CD4-positive, alpha-beta T cell (primary cell): ENCODE measurements around the gene GPC6. TPM values are rescaled to one million over a fixed set of nuclear protein-coding genes. Genes with fewer than 3 reads are reported as not detected.

ENCODE experiments used
- ATAC-seq: fragments of 200-7000 bp; cut with Tn5 transposase; one replicate; pipeline ENCODE4 v1.10.0; 2022; ENCODE audit warnings: mild to moderate bottlenecking; ENCODE audit not compliant: poor library complexity
- CTCF ChIA-PET: fragments of 350-600 bp; sonication (Branson Sonifier 250); formaldehyde crosslinking; loops from one replicate; lab custom pipeline; 2021; ENCODE audit warnings: antibody characterized with exemption, inconsistent platforms; lab: Charles Lee
- POLR2A ChIA-PET: fragments of 350-600 bp; sonication (Branson Sonifier 250); formaldehyde crosslinking; loops from one replicate; lab custom pipeline; 2021; ENCODE audit warnings: antibody characterized with exemption, inconsistent platforms; lab: Charles Lee
- DNase-seq, 14 experiments: peaks; one replicate each; pipeline ENCODE4 v3.0.0-alpha.2; 2013 to 2020; ENCODE audit warnings: mixed read lengths in 2 of 14
- H3K27ac ChIP-seq, 2 donors: one replicate each; pipeline versions ENCODE4 v1.5.1 to v1.7.0; 2013; ENCODE audit warnings: low read length in 2 of 2, low read depth in 1 of 2, mild to moderate bottlenecking in 1 of 2
- H3K27me3 ChIP-seq, 2 experiments: 1 replicate in 1 of 2; 2 replicates in 1 of 2; pipeline versions ENCODE4 v1.6.1 to v1.7.0; 2013; ENCODE audit warnings: low read length in 2 of 2, control low read depth in 1 of 2, mild to moderate bottlenecking in 1 of 2, moderate library complexity in 1 of 2; ENCODE audit not compliant: insufficient read depth in 2 of 2, control insufficient read depth in 1 of 2
- H3K36me3 ChIP-seq: one replicate; pipeline ENCODE4 v1.6.1; 2013; ENCODE audit warnings: low read length, control low read depth; ENCODE audit not compliant: insufficient read depth
- H3K4me1 ChIP-seq: one replicate; pipeline ENCODE4 v1.6.1; 2013; ENCODE audit warnings: low read length, control low read depth; ENCODE audit not compliant: insufficient read depth
- H3K4me3 ChIP-seq: one replicate; pipeline ENCODE4 v1.5.1; 2013; ENCODE audit warnings: mild to moderate bottlenecking, low read length, moderate library complexity
- H3K9me3 ChIP-seq, 2 experiments: 1 replicate in 1 of 2; 2 replicates in 1 of 2; pipeline versions ENCODE4 v1.6.1 to v1.7.0; 2013; ENCODE audit warnings: low read length in 2 of 2, mild to moderate bottlenecking in 2 of 2, control low read depth in 1 of 2, moderate library complexity in 1 of 2; ENCODE audit not compliant: control insufficient read depth in 1 of 2, insufficient read depth in 1 of 2
- H3K27ac Mint-ChIP-seq: one replicate; pipeline ENCODE4 v1.8.0; 2020; ENCODE audit warnings: mixed read lengths
- H3K27me3 Mint-ChIP-seq: one replicate; pipeline ENCODE4 v1.8.0; 2021; ENCODE audit warnings: mixed read lengths
- H3K36me3 Mint-ChIP-seq: one replicate; pipeline ENCODE4 v1.8.0; 2021; ENCODE audit warnings: low read depth, mixed read lengths
- H3K4me1 Mint-ChIP-seq: one replicate; pipeline ENCODE4 v1.8.0; 2021; ENCODE audit warnings: low read depth, mixed read lengths
- H3K4me3 Mint-ChIP-seq: one replicate; pipeline ENCODE4 v1.8.0; 2020; ENCODE audit warnings: mild to moderate bottlenecking, mixed read lengths
- H3K9me3 Mint-ChIP-seq: one replicate; pipeline ENCODE4 v1.8.0; 2020; ENCODE audit warnings: mixed read lengths
- CTCF ChIP-seq: fragments of 200-600 bp; IDR thresholded peaks from one replicate; pipeline ENCODE4 v1.8.0; 2022; ENCODE audit warnings: antibody characterized with exemption, mild to moderate bottlenecking
- intact Hi-C, 2 experiments: fragments of 100-400 bp; cut with DNase I in 1 of 2; cut with micrococcal nuclease in 1 of 2; formaldehyde crosslinking; loops; one replicate each; pipeline versions ENCODE4 v1.15.1 to v1.9.0; 2023 to 2025; cut with DNase I, micrococcal nuclease
- total RNA-seq, 174 experiments: library from RNA in 2 of 174; stranded (reverse) in 2 of 174; gene quantifications; one replicate each; pipeline ENCODE4 v1.2.3 and lab custom pipeline; 2021 to 2026

Gene GPC6
- total RNA-seq, 2 experiments from 2014 or later = not detected

- intact Hi-C loops = no loop called here
- ATAC-seq = no peak
- no peak for TF ChIP-seq CTCF
- ChIA-PET POLR2A (no interaction called here), CTCF (no interaction called here)
- Mint-ChIP-seq H3K4me1 (no peaks in the 10 kb centered on the region), H3K27ac (no peak overlapping the region), H3K4me3 (no peak overlapping the region), H3K9me3 (peaks cover 6% of the 10 kb centered on the region), H3K27me3 (no peaks in the 10 kb centered on the region), H3K36me3 (no peaks in the 10 kb centered on the region)
- no peaks in the 10 kb centered on the region for H3K4me1 ChIP-seq
- DNase-seq = no peak
- H3K27ac ChIP-seq = no peak overlapping the region
- no peaks in the 10 kb centered on the region for H3K36me3 ChIP-seq
- H3K27me3 ChIP-seq = no peaks in the 10 kb centered on the region
- H3K9me3 ChIP-seq = no peaks in the 10 kb centered on the region
- H3K4me3 ChIP-seq = no peak overlapping the region
These were observed 473.5 kb downstream of the GPC6 start for GRCh38 chr13:93700115-93700514.

- H3K27me3 ChIP-seq = no peaks in the 10 kb centered on the region
- no peak for ATAC-seq
- peaks cover 2% of the 10 kb centered on the region for H3K9me3 Mint-ChIP-seq
- no peak for TF ChIP-seq CTCF
- intact Hi-C loops = no loop called here
- ChIA-PET POLR2A (no interaction called here), CTCF (no interaction called here)
- no peaks in the 10 kb centered on the region for H3K27me3 Mint-ChIP-seq
- H3K36me3 ChIP-seq = no peaks in the 10 kb centered on the region
- H3K4me1 Mint-ChIP-seq = no peaks in the 10 kb centered on the region
- no peaks in the 10 kb centered on the region for H3K36me3 Mint-ChIP-seq
- no peak overlapping the region for H3K27ac Mint-ChIP-seq
- H3K4me1 ChIP-seq = no peaks in the 10 kb centered on the region
- H3K4me3 ChIP-seq = no peak overlapping the region
- DNase-seq = no peak
- no peak overlapping the region for H3K4me3 Mint-ChIP-seq
- no peaks in the 10 kb centered on the region for H3K9me3 ChIP-seq
- H3K27ac ChIP-seq = no peak overlapping the region
These were observed 481.9 kb downstream of the GPC6 start for GRCh38 chr13:93708308-93709075.

- Histone ChIP-seq H3K9me3 (peaks cover 0 to 11% of the 10 kb centered on the region in 2 experiments), H3K36me3 (no peaks in the 10 kb centered on the region), H3K27me3 (no peaks in the 10 kb centered on the region), H3K27ac (no peak overlapping the region), H3K4me1 (no peaks in the 10 kb centered on the region), H3K4me3 (no peak overlapping the region)
- POLR2A ChIA-PET = no interaction called here
- no peaks in the 10 kb centered on the region for H3K27me3 Mint-ChIP-seq
- CTCF ChIA-PET = no interaction called here
- H3K27ac Mint-ChIP-seq = no peak overlapping the region
- H3K4me3 Mint-ChIP-seq = no peak overlapping the region
- intact Hi-C loops = no loop called here
- no peaks in the 10 kb centered on the region for H3K4me1 Mint-ChIP-seq
- H3K9me3 Mint-ChIP-seq = peaks cover 12% of the 10 kb centered on the region
- no peak for TF ChIP-seq CTCF
- ATAC-seq = no peak
- no peak for DNase-seq
- H3K36me3 Mint-ChIP-seq = no peaks in the 10 kb centered on the region
These were observed 483.1 kb downstream of the GPC6 start for GRCh38 chr13:93709506-93710244.
